ENCODE data around the gene TFPI.

DNA sequence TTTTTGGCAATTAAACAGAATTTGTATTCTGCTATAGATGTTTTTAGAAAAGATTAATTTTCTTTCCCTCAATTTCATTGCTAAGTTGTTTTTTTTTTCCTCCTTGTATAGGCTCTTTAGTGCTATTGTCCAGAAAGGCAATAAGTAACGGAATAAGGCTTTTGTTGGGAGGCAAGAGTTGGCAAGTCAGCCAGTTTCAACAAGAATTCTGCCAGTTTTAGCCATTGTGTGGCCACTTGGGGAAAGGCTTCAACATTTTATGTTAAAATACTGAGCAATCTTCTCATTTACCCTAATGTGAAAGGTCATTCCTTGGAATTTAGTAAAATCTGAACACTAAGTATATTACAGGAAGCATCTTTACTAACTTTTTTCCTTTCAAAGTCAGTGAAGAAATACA is 115.8 kb downstream of the TFPI start:
- TF ChIP-seq, protein P1, sequence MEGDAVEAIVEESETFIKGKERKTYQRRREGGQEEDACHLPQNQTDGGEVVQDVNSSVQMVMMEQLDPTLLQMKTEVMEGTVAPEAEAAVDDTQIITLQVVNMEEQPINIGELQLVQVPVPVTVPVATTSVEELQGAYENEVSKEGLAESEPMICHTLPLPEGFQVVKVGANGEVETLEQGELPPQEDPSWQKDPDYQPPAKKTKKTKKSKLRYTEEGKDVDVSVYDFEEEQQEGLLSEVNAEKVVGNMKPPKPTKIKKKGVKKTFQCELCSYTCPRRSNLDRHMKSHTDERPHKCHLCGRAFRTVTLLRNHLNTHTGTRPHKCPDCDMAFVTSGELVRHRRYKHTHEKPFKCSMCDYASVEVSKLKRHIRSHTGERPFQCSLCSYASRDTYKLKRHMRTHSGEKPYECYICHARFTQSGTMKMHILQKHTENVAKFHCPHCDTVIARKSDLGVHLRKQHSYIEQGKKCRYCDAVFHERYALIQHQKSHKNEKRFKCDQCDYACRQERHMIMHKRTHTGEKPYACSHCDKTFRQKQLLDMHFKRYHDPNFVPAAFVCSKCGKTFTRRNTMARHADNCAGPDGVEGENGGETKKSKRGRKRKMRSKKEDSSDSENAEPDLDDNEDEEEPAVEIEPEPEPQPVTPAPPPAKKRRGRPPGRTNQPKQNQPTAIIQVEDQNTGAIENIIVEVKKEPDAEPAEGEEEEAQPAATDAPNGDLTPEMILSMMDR (conservative IDR thresholded peaks at IDR 0.05): no peak
- TF ChIP-seq EZH2 (IDR thresholded peaks at IDR 0.05; ENCODE audit: low read depth): no peak

Data from PC-9 (cell line).